ENCODE data around the gene ACADM. TPM values are rescaled to one million over a fixed set of nuclear protein-coding genes. Genes with fewer than 3 reads are reported as not detected.
"Not testable (repeated sequence)": the region's sequence is repeated elsewhere in the genome, so short reads cannot be mapped to it uniquely, and the experiment has no call there.

ACADM gene
- total RNA-seq, 4 donors from 2014 or later = 25.3 to 46.5 (median 40.5) TPM

DNA sequence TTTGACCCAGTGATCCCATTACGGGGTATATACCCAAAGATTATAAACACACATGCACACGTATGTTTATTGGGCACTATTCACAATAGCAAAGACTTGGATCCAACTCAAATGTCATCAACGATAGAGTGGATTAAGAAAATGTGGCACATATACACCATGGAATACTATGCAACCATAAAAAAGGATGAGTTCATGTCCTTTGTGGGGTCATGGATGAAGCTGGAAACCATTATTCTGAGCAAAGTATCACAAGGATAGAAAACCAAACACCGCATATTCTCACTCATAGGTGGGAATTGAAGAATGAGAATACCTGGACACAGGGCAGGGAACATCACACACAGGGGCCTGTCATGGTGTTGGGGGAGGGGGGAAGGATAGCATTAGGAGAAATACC, 59.4 kb downstream of the ACADM start:
- H3K4me1 ChIP-seq = peaks cover 30% of the 10 kb centered on the region
- not testable (repeated sequence) for H3K9me3 ChIP-seq; H3K36me3 ChIP-seq; H3K4me3 ChIP-seq; H3K27ac ChIP-seq; DNase-seq (ENCODE audit: low spot score in 2 of 2); H3K27me3 ChIP-seq
- WGBS = 95% methylated on average over 4 of the region's 4 CpGs

DNA sequence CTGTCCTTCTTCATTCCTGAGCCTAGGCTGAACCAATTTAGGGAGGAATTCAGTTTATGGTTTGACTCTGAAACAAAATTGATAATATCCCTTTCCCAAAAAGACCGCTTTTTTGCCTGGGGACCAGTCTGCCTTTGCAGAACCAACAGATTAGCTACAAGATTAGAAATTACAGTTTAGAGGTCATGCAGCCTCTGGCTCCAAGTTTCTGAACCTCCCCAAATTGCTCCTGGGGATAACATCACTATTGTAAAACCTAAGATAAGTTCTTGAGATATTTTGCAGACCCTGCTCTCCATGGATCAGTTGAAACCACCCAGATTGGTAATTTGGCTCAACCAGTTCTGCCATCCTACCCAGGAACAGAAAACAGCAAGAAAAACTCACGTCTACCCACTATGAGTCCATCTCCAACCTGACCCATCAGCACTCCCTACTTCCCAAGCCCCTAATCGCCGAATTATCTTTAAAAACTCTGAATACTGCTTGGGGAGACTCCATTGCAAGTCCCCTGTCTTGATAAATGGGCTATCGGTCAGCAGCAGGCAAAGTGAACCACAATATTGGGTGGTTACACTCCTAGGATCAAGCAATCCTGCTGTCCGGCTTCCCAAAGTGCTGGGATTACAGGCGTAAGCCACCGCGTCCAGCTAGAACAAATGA, 60.9 kb downstream of the ACADM start:
- peaks cover 1% of the 10 kb centered on the region for H3K36me3 ChIP-seq
- no peak for DNase-seq (ENCODE audit: low spot score in 2 of 2)
- H3K27me3 ChIP-seq = no peaks in the 10 kb centered on the region
- H3K4me1 ChIP-seq = peaks cover 46% of the 10 kb centered on the region
- WGBS = 11% methylated on average over 9 of the region's 9 CpGs
- TF ChIP-seq POLR2A (IDR thresholded peaks at IDR 0.05) (no peak), POLR2AphosphoS5 (IDR thresholded peaks at IDR 0.05) (no peak), EP300 (IDR thresholded peaks at IDR 0.05) (no peak), CTCF (IDR thresholded peaks at IDR 0.05) (no peak)
- peak overlapping the region; percentile 88 for H3K27ac ChIP-seq
- no peaks in the 10 kb centered on the region for H3K9me3 ChIP-seq
- peak overlapping the region; percentile 79 for H3K4me3 ChIP-seq

- WGBS = 3% methylated on average over 25 of the region's 28 CpGs
- peak; percentile 93 to 96 for DNase-seq (ENCODE audit: low spot score in 2 of 2)
- no peaks in the 10 kb centered on the region for H3K9me3 ChIP-seq
- peaks cover 8% of the 10 kb centered on the region for H3K36me3 ChIP-seq
- H3K27me3 ChIP-seq = no peaks in the 10 kb centered on the region
- peak within 1 kb of the TSS; percentile 88 for H3K27ac ChIP-seq
- peak within 1 kb of the TSS; percentile 79 for H3K4me3 ChIP-seq
- TF ChIP-seq POLR2A (IDR thresholded peaks at IDR 0.05) (peak; percentile 27 to 75), EP300 (IDR thresholded peaks at IDR 0.05) (no peak), POLR2AphosphoS5 (IDR thresholded peaks at IDR 0.05) (peak; percentile 18 to 76 (median 49)), CTCF (IDR thresholded peaks at IDR 0.05) (no peak)
- H3K4me1 ChIP-seq = peaks cover 51% of the 10 kb centered on the region
Observed at GRCh38 chr1:75785983-75786853, 61.7 kb downstream of the ACADM start, which contains the start of gene RABGGTB. Gene RABGGTB (plus strand): TSS chr1:75786256. CDS start chr1:75786272, 16 bp downstream.

GRCh38 chr1:75786901-75787493, 62.5 kb downstream of the ACADM start:
- no peak for DNase-seq (ENCODE audit: low spot score in 2 of 2)
- peaks cover 16% of the 10 kb centered on the region for H3K36me3 ChIP-seq
- H3K27me3 ChIP-seq = no peaks in the 10 kb centered on the region
- H3K27ac ChIP-seq = no peak overlapping the region
- H3K4me1 ChIP-seq = peaks cover 51% of the 10 kb centered on the region
- H3K4me3 ChIP-seq = peak overlapping the region; percentile 79
- 3% methylated on average over 10 of the region's 10 CpGs for WGBS
- no peaks in the 10 kb centered on the region for H3K9me3 ChIP-seq
- TF ChIP-seq EP300 (IDR thresholded peaks at IDR 0.05) = no peak
- TF ChIP-seq CTCF (IDR thresholded peaks at IDR 0.05) = no peak
- no peak for TF ChIP-seq POLR2A (IDR thresholded peaks at IDR 0.05)
- no peak for TF ChIP-seq POLR2AphosphoS5 (IDR thresholded peaks at IDR 0.05)

- 23% methylated on average over 4 of the region's 4 CpGs for WGBS
- H3K4me3 ChIP-seq = peak overlapping the region; percentile 79
Observed at GRCh38 chr1:75787524-75787923, 63.0 kb downstream of the ACADM start.

More at GRCh38 chr1:75787524-75787923, 63.0 kb downstream of the ACADM start:
- no peak for TF ChIP-seq CTCF (IDR thresholded peaks at IDR 0.05)
- no peak for TF ChIP-seq POLR2A (IDR thresholded peaks at IDR 0.05)
- TF ChIP-seq POLR2AphosphoS5 (IDR thresholded peaks at IDR 0.05) = no peak
- TF ChIP-seq EP300 (IDR thresholded peaks at IDR 0.05) = no peak
- Histone ChIP-seq H3K4me1 (peaks cover 51% of the 10 kb centered on the region), H3K27ac (no peak overlapping the region), H3K27me3 (no peaks in the 10 kb centered on the region), H3K9me3 (no peaks in the 10 kb centered on the region), H3K36me3 (peaks cover 21% of the 10 kb centered on the region)
- no peak for DNase-seq (ENCODE audit: low spot score in 2 of 2)
